ENCODE results near the gene ALDH18A1.

DNA sequence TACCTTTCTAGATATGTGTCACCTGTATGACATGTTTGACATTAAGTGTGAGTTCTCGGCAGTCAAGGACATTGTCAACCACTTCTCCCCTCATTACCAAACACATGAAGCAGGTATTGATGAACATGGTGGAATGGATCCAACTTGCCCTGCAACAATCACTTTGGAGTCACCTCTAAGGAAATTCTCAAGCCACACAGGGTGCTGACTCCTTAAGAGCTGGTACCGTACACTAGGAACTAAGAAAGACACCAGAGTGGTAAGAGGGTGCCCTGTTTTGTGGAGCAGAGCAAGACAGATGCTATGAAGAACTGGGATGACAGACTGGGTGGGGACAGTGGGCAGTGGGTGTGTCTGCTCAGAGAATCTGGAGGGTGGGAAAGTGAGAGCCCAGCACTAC lies 77.9 kb downstream of the ALDH18A1 start:
- TF ChIP-seq, protein P1, sequence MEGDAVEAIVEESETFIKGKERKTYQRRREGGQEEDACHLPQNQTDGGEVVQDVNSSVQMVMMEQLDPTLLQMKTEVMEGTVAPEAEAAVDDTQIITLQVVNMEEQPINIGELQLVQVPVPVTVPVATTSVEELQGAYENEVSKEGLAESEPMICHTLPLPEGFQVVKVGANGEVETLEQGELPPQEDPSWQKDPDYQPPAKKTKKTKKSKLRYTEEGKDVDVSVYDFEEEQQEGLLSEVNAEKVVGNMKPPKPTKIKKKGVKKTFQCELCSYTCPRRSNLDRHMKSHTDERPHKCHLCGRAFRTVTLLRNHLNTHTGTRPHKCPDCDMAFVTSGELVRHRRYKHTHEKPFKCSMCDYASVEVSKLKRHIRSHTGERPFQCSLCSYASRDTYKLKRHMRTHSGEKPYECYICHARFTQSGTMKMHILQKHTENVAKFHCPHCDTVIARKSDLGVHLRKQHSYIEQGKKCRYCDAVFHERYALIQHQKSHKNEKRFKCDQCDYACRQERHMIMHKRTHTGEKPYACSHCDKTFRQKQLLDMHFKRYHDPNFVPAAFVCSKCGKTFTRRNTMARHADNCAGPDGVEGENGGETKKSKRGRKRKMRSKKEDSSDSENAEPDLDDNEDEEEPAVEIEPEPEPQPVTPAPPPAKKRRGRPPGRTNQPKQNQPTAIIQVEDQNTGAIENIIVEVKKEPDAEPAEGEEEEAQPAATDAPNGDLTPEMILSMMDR (IDR thresholded peaks at IDR 0.05) = no peak
- no peak for TF ChIP-seq POLR2A (IDR thresholded peaks at IDR 0.05)
